GM21529 (cell line): Measurements from ENCODE around the gene NR1I3.
A peak's percentile ranks its signal among the peaks of the same experiment; 100 is the strongest.

Source experiments
- ATAC-seq: cut with Tn5 transposase; IDR thresholded peaks from one replicate; pipeline ENCODE4 v1.9.1; 2021; ENCODE audit not compliant: unreplicated experiment

The NR1I3 gene

GRCh38 chr1:161196521-161197451 is 41.2 kb downstream of the NR1I3 start:
- no peak for ATAC-seq

- no peak for ATAC-seq
These were observed 41.9 kb downstream of the NR1I3 start for GRCh38 chr1:161196111-161196510.

DNA sequence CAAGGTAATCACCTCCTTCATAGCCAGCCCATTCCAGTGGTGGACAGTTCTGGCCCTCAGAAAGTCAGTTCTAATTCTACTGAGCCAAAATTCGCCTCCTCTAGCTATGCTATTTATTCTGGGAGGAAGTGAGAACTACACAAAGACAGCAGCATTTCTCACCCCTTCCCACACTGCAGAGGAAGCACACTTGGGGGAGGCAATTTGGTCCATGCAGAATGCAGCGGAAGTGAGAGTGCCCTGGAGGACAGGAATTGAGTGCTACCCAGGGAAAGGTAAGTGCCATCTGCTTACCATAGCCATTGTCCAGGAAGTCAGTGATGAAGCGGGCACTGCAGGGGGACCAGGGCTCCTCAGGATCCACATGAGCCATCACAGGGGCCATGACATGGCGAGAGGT is 42.8 kb downstream of the NR1I3 start:
- ATAC-seq, result peak; percentile 77

DNA sequence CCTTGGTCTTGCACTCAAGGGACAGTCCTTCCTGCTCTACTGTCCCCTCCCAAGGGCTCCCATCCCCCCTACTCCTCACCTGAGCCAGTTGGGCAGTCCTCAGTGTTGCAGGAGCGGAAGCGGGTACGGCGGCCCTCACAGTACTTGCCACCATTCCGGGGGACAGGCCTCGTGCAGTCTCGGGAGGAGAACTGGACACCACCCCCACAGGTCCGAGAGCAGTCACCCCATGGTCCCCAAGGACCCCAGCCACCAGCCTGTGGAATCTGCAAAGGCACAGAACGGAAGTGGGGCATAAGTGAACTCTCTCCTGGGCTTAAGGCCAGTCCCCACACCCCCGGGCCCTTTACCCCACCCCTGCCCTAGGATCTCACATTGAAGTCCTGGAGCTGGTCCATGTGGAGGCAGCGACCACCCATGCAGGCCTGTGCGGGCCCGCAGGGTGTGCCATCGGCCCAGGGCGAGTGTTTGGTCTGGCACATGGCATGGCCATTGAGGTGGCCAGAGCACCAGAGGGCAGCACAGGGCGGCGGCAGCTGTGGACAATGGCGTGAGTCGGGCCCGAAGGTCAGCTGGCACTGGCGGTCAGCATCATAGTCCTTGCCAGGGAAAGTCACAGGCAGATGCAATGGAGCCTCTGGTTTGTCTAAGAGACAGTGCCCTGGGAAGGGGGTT is 44.3 kb downstream of the NR1I3 start:
- ATAC-seq, result no peak

DNA sequence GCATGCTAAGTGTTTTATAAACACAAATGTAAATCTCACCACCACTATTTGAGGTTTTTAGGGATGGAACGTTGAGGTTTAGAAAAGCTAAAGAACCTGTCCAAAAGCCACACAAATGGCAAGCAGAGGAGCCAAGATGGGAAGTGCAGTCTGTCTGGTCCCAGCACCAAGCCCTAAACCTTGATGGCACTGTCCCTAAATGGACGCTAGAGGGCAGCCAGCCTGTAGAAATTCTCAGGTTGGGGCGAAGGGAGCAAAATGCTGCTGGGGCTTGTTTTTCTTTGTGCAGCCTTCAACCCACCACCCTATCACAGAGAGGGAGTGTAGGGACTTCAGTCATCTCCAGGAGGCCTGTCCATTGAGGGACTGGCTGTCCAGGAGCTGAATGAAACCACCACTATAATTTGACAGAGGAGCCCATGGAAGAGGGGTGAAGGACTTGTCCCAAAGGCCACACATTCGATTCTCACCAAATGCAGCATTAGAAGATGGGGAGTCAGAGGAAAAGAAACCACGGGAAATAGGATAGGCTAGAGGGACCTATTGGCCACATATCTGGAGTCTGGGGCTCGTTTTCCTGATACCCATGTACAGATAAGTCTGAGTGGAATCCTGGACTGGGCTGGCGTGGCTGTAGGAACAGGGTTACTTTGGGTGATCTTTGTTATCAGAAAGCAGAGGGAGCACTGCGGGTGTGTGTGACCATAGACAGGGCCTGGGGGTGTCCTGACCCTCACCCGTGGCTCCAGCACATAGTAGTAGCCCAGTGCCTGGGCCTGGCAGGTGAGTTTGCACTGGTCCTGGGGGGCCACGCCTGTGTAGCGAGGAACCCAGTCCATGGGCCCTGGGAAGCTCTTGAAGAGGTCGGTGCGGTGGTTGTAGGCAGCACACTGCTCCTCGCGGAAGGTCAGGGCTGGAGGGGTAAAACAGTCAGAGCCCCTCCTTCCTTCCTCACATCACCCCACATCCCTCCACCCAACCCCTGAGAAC is 45.2 kb downstream of the NR1I3 start:
- peak; percentile 63 for ATAC-seq

- ATAC-seq, result no peak
These were observed 46.0 kb downstream of the NR1I3 start for GRCh38 chr1:161191971-161192370.

DNA sequence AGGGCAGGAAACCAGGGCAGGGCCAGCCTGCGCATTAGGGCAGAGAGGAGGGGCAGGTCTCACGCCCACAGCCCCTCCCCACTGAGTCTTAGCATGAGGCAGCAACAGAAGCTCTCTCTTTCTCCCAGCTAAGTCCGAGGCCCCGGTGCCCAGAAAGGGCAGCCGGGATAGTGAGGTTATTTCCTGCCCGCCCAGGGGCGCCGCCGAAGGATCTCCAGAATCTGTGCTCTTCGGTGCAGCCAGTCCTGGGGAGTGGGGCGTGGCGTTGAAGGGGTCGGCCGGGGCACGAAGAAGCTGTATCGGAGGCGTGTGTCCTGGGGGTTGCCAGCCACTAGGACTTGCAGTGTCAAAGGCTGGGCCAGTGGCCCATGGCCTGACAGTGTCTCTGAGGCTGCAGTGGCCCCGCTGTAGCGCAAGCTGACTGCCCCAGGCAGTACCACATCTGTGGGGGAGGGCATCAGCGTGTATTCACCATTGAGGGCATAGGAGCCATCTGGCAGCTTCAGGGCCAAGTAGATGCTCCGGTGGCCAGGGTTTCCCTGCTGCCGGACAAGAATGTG is 47.0 kb downstream of the NR1I3 start:
- ATAC-seq, result no peak

- ATAC-seq, result no peak
These were observed 49.0 kb downstream of the NR1I3 start for GRCh38 chr1:161189036-161189435.

DNA sequence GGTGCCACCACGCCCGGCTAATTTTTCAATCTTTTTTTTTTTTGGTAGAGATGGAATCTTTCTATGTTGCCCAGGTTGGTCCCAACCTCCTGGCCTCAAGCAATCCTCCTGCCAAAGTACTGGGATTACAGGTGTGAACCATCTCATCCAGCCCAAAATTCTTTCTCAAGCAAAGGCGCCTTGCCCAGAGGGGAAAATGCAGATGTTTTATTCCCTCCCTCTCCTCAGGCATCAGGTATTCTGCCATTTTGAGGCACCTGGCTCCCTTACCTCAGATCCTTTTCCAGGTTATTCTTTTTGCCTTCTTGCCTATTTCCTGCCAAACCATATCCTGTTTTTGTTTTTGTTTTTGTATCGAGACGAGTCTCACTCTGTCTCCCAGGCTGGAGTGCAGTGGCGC is 49.6 kb downstream of the NR1I3 start:
- ATAC-seq, result no peak

GRCh38 chr1:161187311-161187710 is 50.7 kb downstream of the NR1I3 start:
- ATAC-seq, result no peak

GRCh38 chr1:161185732-161186311 is 52.2 kb downstream of the NR1I3 start:
- ATAC-seq, result peak; percentile 39

DNA sequence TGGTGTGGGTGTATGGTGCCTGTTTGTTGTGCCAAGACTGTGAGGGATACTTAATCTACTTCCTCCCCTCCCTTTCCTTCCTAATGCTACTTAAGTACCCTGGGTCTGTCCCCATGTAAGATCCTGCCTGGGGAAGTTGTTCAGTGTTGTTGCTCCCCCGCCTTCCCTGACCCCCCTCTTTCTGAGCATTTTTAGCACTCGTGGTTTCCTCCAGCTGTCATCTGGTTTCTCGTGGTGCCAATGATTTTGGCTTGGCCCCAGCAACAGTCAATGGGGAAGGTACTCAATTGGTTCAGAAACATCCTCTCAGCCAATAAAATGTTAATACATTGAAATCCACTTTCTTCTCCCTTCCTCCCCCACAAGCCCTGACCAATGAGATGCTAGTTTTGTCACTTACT is 52.7 kb downstream of the NR1I3 start:
- peak; percentile 67 for ATAC-seq

DNA sequence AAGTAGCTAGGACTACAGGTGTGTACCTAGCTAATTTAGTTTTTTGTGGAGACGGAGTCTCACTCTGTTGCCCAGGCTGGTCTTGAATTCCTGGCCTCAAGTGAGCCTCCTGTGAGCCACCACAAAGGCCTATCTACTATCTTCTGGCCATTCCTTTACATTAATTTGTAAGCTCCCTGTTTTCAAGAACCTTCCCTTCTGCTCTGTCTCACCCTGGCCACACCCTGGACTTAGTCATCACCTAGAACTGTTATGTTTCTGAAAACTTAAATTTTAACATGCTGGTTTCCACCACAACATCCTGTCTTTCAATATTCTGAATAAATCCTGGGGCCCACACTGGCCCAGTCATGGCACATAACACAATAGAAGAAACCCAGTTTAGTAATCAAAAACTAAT is 55.8 kb downstream of the NR1I3 start:
- ATAC-seq, result peak; percentile 45

DNA sequence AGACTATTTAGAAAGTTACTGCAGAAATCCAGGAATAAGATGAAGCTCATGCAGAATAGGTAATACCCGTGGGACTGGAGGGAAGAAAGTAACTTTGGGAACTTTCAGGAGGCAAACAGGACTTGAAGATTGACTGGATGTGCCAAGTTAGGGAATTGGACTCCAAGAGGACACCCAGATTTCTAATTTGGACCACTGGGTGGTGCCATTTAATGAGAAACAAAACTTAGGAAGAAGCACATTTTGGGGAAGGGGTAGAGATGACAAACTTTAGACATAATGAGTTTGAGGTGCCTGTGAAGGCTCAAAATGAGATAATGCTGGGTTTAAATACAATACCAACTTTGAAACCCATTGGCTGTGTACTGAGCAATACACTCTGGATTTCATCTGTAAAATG is 57.4 kb downstream of the NR1I3 start:
- ATAC-seq, result no peak

DNA sequence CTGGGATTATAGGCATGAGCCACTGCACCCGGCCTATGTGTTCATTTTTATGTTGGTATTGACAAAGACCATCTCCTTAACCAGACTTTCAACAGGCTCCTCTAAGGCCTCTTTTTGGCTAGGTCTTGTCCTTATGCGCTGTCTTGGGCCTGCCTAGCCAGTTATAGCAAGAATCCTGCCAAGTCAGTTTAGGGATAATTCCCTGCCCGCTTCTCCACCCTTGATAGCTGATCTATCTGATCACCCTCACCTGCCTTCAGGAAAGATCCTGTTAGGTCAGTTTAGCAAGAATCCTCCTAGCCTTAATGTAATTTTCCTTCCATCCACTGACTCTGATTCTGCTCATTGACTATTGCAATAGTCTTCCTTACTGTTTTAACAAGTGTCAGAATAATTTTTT is 58.3 kb downstream of the NR1I3 start:
- no peak for ATAC-seq
